WTC11 (cell line): ENCODE measurements around the gene ITPKB. TPM values are rescaled to one million over a fixed set of nuclear protein-coding genes. Genes with fewer than 3 reads are reported as not detected.

ENCODE experiments used
- ATAC-seq: fragments of 200-7000 bp; cut with Tn5 transposase; 2 replicates; pipeline ENCODE4 v1.10.0; 2021; ENCODE audit warnings: mild to moderate bottlenecking, moderate library complexity
- CTCF ChIA-PET: fragments of 300-600 bp; sonication (Branson Sonifier 250); formaldehyde crosslinking; loops from one replicate; lab custom pipeline; 2021; ENCODE audit warnings: antibody characterized with exemption; lab: Charles Lee
- POLR2A ChIA-PET: fragments of 350-600 bp; sonication (Branson Sonifier 250); formaldehyde crosslinking; loops from one replicate; lab custom pipeline; 2021; ENCODE audit warnings: antibody characterized with exemption; lab: Charles Lee
- DNase-seq: peaks from one replicate; pipeline ENCODE4 v3.0.0; 2021; ENCODE audit warnings: low spot score
- H3K27ac Mint-ChIP-seq: 2 replicates; pipeline ENCODE4 v1.8.0; 2021; ENCODE audit warnings: mixed read lengths
- H3K27me3 Mint-ChIP-seq: 2 replicates; pipeline ENCODE4 v1.8.0; 2021; ENCODE audit warnings: low read depth, mild to moderate bottlenecking, moderate library complexity, mixed read lengths
- H3K36me3 Mint-ChIP-seq: 2 replicates; pipeline ENCODE4 v1.8.0; 2021; ENCODE audit warnings: mixed read lengths
- H3K4me1 Mint-ChIP-seq: 2 replicates; pipeline ENCODE4 v1.8.0; 2022; ENCODE audit warnings: mixed read lengths
- H3K4me3 Mint-ChIP-seq: 2 replicates; pipeline ENCODE4 v1.8.0; 2021; ENCODE audit warnings: mild to moderate bottlenecking, moderate library complexity, mixed read lengths
- H3K9me3 Mint-ChIP-seq: 2 replicates; pipeline ENCODE4 v1.8.0; 2021; ENCODE audit warnings: mixed read lengths
- ARID4B ChIP-seq: sonication (generic); formaldehyde crosslinking; IDR thresholded peaks from 2 replicates; pipeline ENCODE4 v1.8.0; 2023; ENCODE audit warnings: missing genetic modification reagents, mild to moderate bottlenecking, borderline replicate concordance
- ATF6 ChIP-seq: sonication (generic); formaldehyde crosslinking; IDR thresholded peaks from 2 replicates; pipeline ENCODE4 v1.8.1; 2023; ENCODE audit warnings: mild to moderate bottlenecking, missing genetic modification reagents
- FOXJ3 ChIP-seq: sonication (generic); formaldehyde crosslinking; IDR thresholded peaks from 2 replicates; pipeline ENCODE4 v1.9.0; 2021; ENCODE audit warnings: missing genetic modification reagents, mild to moderate bottlenecking, borderline replicate concordance
- FOXP1 ChIP-seq: sonication (generic); formaldehyde crosslinking; IDR thresholded peaks from 2 replicates; pipeline ENCODE4 v1.8.0; 2022; ENCODE audit warnings: missing genetic modification reagents, mild to moderate bottlenecking, moderate library complexity, borderline replicate concordance
- IRF1 ChIP-seq: sonication (generic); formaldehyde crosslinking; IDR thresholded peaks from 2 replicates; pipeline ENCODE4 v1.8.0; 2023; ENCODE audit warnings: missing genetic modification reagents
- MAX ChIP-seq: sonication (generic); formaldehyde crosslinking; IDR thresholded peaks from 2 replicates; pipeline ENCODE4 v1.8.0; 2022; ENCODE audit warnings: mild to moderate bottlenecking, missing genetic modification reagents
- PRRX2 ChIP-seq: fragments of 250-450 bp; sonication (Bioruptor Pico); IDR thresholded peaks from 2 replicates; pipeline ENCODE4 v1.8.0; 2021; ENCODE audit warnings: mild to moderate bottlenecking
- SOX15 ChIP-seq: fragments of 250-450 bp; sonication (Bioruptor Pico); IDR thresholded peaks from 2 replicates; pipeline ENCODE4 v1.9.0; 2021; ENCODE audit warnings: mild to moderate bottlenecking
- SP1 ChIP-seq: sonication (generic); formaldehyde crosslinking; conservative IDR thresholded peaks from 2 replicates; pipeline ENCODE4 v1.8.1; 2022; ENCODE audit warnings: missing genetic modification reagents
- ZNF219 ChIP-seq: sonication (generic); formaldehyde crosslinking; IDR thresholded peaks from 2 replicates; pipeline ENCODE4 v1.8.0; 2023; ENCODE audit warnings: missing genetic modification reagents, mild to moderate bottlenecking, borderline replicate concordance
- ZNF416 ChIP-seq: fragments of 250-450 bp; sonication (Bioruptor Pico); IDR thresholded peaks from 2 replicates; pipeline ENCODE4 v1.9.0; 2021; ENCODE audit warnings: mild to moderate bottlenecking, inconsistent platforms
- ZNF532 ChIP-seq: fragments of 250-450 bp; sonication (Bioruptor Pico); IDR thresholded peaks from 2 replicates; pipeline ENCODE4 v1.9.0; 2021; ENCODE audit warnings: mild to moderate bottlenecking, borderline replicate concordance
- total RNA-seq: library from RNA; stranded (reverse); gene quantifications from 3 replicates; pipeline ENCODE4 v1.2.3, GENCODE V29; 2021

ITPKB gene
- total RNA-seq, 1 experiment from 2014 or later = 15.6 TPM

GRCh38 chr1:226603858-226604559, 135.1 kb downstream of the ITPKB start:
- no peaks in the 10 kb centered on the region for H3K27me3 Mint-ChIP-seq
- CTCF ChIA-PET = interaction anchor here (0.6 to 4.2 kb wide), 9 partner anchors 13 to 199 kb away, joined by 3 to 21 read pairs (median 4); partner anchors contain the start of gene STUM
- peaks cover 42% of the 10 kb centered on the region for H3K4me1 Mint-ChIP-seq
- H3K9me3 Mint-ChIP-seq = peaks cover 3% of the 10 kb centered on the region; the same call in 1 of the 2 replicates
- DNase-seq (no peak), ATAC-seq (no peak)
- POLR2A ChIA-PET = no interaction called here
- H3K4me3 Mint-ChIP-seq = no peak overlapping the region
- no peak overlapping the region for H3K27ac Mint-ChIP-seq
- H3K36me3 Mint-ChIP-seq = no peaks in the 10 kb centered on the region
- TF ChIP-seq PRRX2 (CRISPR knock-in tag) (no peak), FOXJ3 (CRISPR knock-in tag) (no peak), ATF6 (no peak), ZNF219 (CRISPR knock-in tag) (no peak)

- H3K27ac Mint-ChIP-seq = no peak overlapping the region
- H3K9me3 Mint-ChIP-seq = peaks cover 3% of the 10 kb centered on the region; the same call in 1 of the 2 replicates
- DNase-seq = no peak
- no peak overlapping the region for H3K4me3 Mint-ChIP-seq
- H3K27me3 Mint-ChIP-seq = no peaks in the 10 kb centered on the region
- peaks cover 37% of the 10 kb centered on the region for H3K4me1 Mint-ChIP-seq
- CTCF ChIA-PET = interaction anchor here (0.5 to 1.9 kb wide), 4 partner anchors 23 to 178 kb away, joined by 3 to 9 read pairs (median 3); partner anchors contain the start of gene STUM
- H3K36me3 Mint-ChIP-seq = no peaks in the 10 kb centered on the region
- POLR2A ChIA-PET = interaction anchor here (0.9 kb wide), 1 partner anchor 82 kb away, joined by 3 read pairs; no protein-coding TSS in a partner anchor
- no peak for TF ChIP-seq MAX
- no peak for TF ChIP-seq IRF1 (CRISPR knock-in tag)
- TF ChIP-seq ARID4B (CRISPR knock-in tag) = no peak
- TF ChIP-seq ZNF532 = no peak
- no peak for TF ChIP-seq FOXP1 (CRISPR knock-in tag)
- no peak for TF ChIP-seq SOX15 (CRISPR knock-in tag)
- TF ChIP-seq ZNF416 (CRISPR knock-in tag) = no peak
- no peak for TF ChIP-seq SP1
- no peak for ATAC-seq
Observed at GRCh38 chr1:226603022-226603857, 135.8 kb downstream of the ITPKB start.
